ENCODE measurements around the gene TP53TG5. TPM values are rescaled to one million over a fixed set of nuclear protein-coding genes. Genes with fewer than 3 reads are reported as not detected.

Gene TP53TG5
- total and polyA plus RNA-seq, 10 of the 15 experiments (the other 5 are each of a cell fraction or from before 2014, with no cell fraction given), result 0.24 TPM; not detected in 9

DNA sequence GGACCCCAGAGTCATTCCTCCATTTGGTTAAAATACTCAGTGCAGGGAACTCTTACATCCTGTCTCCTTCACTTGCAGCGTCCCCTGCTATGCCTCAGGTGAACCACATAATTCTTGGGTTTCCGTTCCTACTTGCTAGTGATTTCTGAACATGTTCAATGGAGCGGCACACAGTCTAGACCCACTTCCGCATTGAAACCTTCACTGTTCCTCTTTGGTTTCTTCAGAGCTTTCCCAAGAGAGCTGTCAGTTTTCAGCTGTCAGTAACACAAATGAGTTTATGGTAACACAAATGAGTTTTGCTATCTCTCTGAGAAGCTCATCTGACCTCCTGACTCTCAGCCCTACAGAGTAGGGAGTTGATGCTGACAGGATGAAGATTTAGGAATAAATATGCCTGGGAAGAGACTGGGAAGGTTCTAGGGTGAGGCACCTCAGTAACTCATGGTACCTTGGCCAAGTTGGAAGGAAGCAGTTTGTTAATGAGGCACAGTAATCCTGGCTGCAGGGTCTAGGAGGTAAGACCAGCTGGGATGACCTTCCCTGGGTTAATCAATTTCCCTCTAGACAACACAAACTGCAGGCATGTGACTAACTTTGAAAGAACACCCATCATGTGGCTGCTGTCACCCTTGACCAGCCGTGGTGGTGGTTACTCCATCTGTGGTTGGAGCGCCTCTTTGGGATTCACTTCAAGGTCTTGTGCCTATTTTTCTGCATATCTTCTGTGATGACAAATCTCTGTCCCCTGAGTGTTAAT lies 9.7 kb downstream of the TP53TG5 start (continued):
- TF ChIP-seq, protein P1, sequence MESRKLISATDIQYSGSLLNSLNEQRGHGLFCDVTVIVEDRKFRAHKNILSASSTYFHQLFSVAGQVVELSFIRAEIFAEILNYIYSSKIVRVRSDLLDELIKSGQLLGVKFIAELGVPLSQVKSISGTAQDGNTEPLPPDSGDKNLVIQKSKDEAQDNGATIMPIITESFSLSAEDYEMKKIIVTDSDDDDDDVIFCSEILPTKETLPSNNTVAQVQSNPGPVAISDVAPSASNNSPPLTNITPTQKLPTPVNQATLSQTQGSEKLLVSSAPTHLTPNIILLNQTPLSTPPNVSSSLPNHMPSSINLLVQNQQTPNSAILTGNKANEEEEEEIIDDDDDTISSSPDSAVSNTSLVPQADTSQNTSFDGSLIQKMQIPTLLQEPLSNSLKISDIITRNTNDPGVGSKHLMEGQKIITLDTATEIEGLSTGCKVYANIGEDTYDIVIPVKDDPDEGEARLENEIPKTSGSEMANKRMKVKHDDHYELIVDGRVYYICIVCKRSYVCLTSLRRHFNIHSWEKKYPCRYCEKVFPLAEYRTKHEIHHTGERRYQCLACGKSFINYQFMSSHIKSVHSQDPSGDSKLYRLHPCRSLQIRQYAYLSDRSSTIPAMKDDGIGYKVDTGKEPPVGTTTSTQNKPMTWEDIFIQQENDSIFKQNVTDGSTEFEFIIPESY (IDR thresholded peaks at IDR 0.05), result no peak
- TF ChIP-seq RFX5 (IDR thresholded peaks at IDR 0.05; ENCODE audit: low read depth, low read length), result no peak
- no peak for TF ChIP-seq SREBF2 (IDR thresholded peaks at IDR 0.05; ENCODE audit: low read length)
- TF ChIP-seq MEF2B (IDR thresholded peaks at IDR 0.05; ENCODE audit: partially characterized antibody, poor library complexity, severe bottlenecking), result peak; percentile 99
- TF ChIP-seq, protein P2, sequence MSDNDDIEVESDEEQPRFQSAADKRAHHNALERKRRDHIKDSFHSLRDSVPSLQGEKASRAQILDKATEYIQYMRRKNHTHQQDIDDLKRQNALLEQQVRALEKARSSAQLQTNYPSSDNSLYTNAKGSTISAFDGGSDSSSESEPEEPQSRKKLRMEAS (IDR thresholded peaks at IDR 0.05; ENCODE audit: low read depth, low read length), result no peak
- peak; percentile 96 to 99 for TF ChIP-seq EP300 (IDR thresholded peaks at IDR 0.05; ENCODE audit: borderline replicate concordance in 1 of 2, control insufficient read depth in 1 of 2, low read depth in 2 of 2, low read length in 2 of 2)
- TF ChIP-seq BMI1 (IDR thresholded peaks at IDR 0.05; ENCODE audit: borderline replicate concordance), result peak; percentile 90
- TF ChIP-seq BCL11A (IDR thresholded peaks at IDR 0.05; ENCODE audit: low read depth, low read length), result peak; percentile 99
- TF ChIP-seq NFIC (IDR thresholded peaks at IDR 0.05; ENCODE audit: low read depth, low read length), result peak; percentile 99
- TF ChIP-seq MYB (IDR thresholded peaks at IDR 0.05; ENCODE audit: borderline replicate concordance, low read depth, low read length), result no peak
- no peak for TF ChIP-seq POLR2AphosphoS2 (IDR thresholded peaks at IDR 0.05; ENCODE audit: low read depth, low read length)
- TF ChIP-seq RBBP5 (conservative IDR thresholded peaks at IDR 0.05), result no peak
- TF ChIP-seq YBX1 (IDR thresholded peaks at IDR 0.05), result 0 out of 2 replicates have a peak, but pooled peaks have one; percentile 71
- TF ChIP-seq RCOR1 (conservative IDR thresholded peaks at IDR 0.05; ENCODE audit: low read depth, low read length), result peak; percentile 96
- peak; percentile 60; the same call in 1 of the 2 replicates for TF ChIP-seq GABPA (IDR thresholded peaks at IDR 0.05; ENCODE audit: low read depth)
- peak; percentile 99 for TF ChIP-seq RUNX3 (IDR thresholded peaks at IDR 0.05; ENCODE audit: low read length)
- TF ChIP-seq CHD1 (IDR thresholded peaks at IDR 0.05; ENCODE audit: low read depth, low read length), result no peak
- TF ChIP-seq, protein P3, sequence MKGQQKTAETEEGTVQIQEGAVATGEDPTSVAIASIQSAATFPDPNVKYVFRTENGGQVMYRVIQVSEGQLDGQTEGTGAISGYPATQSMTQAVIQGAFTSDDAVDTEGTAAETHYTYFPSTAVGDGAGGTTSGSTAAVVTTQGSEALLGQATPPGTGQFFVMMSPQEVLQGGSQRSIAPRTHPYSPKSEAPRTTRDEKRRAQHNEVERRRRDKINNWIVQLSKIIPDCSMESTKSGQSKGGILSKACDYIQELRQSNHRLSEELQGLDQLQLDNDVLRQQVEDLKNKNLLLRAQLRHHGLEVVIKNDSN (IDR thresholded peaks at IDR 0.05; ENCODE audit: borderline replicate concordance, extremely low read length, insufficient read depth, low read depth, low read length), result no peak
- peak; percentile 100 for TF ChIP-seq SKIL (IDR thresholded peaks at IDR 0.05; ENCODE audit: low read depth, poor library complexity, severe bottlenecking)
- TF ChIP-seq NFXL1 (IDR thresholded peaks at IDR 0.05; ENCODE audit: borderline replicate concordance), result no peak
- peak; percentile 70; the same call in 1 of the 2 replicates for TF ChIP-seq GATAD2B (conservative IDR thresholded peaks at IDR 0.05; ENCODE audit: low read depth)
- no peak; the same call in 1 of the 2 replicates for TF ChIP-seq WRNIP1 (IDR thresholded peaks at IDR 0.05; ENCODE audit: borderline replicate concordance, low read depth, low read length)
- peak; percentile 91 for TF ChIP-seq ZNF217 (IDR thresholded peaks at IDR 0.05)
- TF ChIP-seq, protein P4, sequence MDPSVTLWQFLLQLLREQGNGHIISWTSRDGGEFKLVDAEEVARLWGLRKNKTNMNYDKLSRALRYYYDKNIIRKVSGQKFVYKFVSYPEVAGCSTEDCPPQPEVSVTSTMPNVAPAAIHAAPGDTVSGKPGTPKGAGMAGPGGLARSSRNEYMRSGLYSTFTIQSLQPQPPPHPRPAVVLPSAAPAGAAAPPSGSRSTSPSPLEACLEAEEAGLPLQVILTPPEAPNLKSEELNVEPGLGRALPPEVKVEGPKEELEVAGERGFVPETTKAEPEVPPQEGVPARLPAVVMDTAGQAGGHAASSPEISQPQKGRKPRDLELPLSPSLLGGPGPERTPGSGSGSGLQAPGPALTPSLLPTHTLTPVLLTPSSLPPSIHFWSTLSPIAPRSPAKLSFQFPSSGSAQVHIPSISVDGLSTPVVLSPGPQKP (IDR thresholded peaks at IDR 0.05; ENCODE audit: low read depth, low read length), result peak; percentile 94

Measured in GM12878 (cell line).